GM21825 (cell line): ENCODE measurements around the gene BPIFB1.

ENCODE experiments used
- ATAC-seq: cut with Tn5 transposase; IDR thresholded peaks from one replicate; pipeline ENCODE4 v1.9.1; 2021; ENCODE audit warnings: mild to moderate bottlenecking, moderate library complexity; ENCODE audit not compliant: unreplicated experiment

The BPIFB1 gene

DNA sequence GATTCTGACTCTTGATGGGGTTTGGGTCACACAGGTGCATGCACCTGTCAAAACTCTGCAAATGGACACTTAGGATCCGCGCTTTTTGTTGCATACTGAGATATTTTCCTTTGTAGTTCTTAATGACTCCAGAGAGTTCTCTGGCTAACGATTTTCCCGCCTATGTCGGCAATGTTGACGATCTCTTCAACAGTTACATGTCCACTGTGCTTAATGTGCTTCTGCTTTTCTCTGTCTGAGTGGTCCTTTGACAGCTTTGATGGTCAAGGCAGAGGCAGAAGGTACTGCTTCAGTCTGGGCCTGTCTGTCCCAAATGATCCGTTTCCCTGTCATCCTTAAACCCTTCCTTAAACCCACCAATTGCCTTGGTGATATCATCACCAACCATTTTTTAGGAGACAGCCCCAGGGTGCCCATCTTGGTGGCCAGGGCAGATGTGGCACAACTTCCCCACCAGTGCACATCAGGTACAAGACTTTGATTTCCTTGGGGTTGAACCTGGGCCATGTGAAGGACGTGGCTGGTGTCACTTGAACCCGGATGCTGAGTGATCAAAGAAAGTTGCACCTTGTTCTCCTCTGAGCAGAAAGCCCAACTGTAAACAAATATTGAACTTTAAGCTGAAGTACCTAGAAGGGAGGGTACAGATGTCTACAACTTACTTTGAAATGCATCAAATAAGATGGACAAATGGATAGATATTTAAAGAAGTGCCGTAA, 10.7 kb upstream of the BPIFB1 start:
- no peak for ATAC-seq

DNA sequence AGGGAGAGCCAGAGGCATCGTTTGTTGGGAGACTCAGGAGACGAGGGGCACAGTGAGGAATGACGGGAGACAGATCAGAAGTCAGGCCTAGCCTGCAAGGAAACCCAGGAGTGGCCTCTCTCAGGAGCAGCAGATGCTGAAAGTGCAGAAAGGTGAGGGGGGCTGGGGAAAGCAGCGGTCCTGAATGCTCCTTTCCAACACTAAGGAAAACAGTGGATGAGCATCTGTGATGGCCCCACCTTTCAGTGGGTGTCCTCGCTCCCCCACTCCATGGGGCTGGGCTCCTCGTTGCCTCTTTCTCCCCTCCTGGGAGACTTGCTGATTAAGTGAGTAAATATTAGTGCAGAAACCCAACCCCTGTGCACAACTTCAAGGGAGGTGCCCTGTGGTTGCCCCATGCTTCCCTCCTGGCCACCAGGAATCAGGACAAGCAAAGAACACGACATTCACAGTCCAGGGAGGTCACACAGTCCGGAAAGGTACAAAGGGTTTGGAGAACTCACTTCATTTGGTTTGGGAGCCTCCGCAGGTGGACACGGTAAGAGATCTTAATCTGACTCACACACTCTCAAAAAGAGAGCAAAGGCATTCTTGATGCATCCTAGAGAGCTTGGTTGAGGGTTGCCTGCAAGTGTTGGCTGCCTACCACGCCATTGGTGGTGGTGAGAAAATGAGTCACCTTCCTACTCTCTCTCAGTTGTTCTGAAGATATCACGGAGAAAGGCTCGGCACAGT, 9.7 kb upstream of the BPIFB1 start:
- ATAC-seq, result no peak

DNA sequence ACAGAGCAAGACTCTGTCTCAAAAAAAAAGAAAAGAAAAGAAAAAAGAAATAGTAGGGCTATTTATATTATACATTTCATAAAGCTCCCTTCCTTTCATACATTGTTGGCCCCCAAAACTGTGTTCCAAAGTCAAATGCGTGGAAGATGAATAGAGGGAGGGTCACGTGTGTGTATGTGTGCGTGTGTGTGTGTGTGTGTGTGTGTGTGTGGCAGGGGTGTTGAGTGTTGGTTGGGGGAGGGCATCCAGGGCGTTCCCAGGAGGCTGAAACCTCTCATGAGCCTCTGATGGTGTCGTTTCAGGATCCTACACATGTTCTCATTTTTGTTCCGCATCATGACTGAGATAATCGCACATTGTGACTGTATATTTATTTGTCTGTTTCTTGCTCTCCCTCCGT, 7.8 kb upstream of the BPIFB1 start:
- ATAC-seq, result no peak

DNA sequence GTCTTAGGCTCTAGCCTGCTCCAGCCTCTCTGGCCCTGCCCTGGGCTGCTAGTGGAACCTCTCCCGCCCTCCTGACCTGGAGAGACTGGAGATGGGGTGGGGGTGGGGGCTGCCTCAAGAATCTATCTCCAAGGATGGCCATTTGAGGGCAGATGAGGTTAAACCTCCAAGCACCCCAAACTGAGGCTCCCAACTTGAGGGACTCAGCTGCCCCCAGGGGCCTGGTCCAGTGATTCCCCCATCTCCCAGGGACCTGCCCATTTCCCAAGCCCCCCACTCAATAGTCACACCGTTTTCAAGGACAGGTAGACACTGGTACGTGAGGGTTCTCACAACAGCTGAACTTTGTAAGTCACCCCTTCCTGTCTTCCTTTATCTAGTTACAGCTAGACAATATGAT, 7.1 kb upstream of the BPIFB1 start:
- ATAC-seq, result no peak

DNA sequence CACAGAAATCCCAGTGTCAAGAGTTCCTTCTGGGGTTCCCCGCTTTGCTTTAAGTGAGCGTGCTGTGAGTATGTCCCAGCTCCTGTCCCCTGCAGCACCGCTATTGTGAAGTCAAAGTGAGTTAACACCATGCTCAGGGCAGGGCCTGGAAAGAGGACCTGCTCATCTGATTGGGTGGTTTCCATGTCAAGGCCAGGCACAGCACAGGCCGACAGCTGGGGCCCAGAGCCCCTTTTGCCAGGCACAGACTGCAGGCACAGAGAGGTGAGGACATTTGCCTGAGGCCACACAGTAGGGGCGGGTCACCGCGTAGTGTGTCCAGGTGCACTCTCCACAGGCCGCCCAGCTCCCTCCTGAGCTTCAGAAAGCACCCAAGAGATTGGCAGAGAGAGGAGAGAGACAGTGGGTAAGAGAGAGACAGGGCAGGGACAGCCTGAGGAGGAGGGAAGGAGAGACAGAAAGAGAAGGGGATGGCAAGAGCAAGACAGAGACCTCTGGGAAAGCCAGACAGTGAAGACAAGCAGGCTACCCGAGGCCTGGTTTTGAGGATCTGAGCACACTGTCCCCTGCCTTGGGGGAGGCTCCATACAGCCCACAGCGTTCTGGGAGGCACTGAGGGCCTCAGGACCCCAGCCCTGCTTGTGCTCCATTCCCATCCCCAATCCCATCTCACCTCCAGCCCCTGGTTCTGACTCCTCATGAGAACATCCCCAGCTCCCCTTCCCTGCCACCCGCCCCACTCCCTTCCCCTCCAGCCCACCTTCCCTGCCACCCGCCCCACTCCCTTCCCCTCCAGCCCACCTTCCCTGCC, 6.5 kb upstream of the BPIFB1 start:
- ATAC-seq, result no peak

DNA sequence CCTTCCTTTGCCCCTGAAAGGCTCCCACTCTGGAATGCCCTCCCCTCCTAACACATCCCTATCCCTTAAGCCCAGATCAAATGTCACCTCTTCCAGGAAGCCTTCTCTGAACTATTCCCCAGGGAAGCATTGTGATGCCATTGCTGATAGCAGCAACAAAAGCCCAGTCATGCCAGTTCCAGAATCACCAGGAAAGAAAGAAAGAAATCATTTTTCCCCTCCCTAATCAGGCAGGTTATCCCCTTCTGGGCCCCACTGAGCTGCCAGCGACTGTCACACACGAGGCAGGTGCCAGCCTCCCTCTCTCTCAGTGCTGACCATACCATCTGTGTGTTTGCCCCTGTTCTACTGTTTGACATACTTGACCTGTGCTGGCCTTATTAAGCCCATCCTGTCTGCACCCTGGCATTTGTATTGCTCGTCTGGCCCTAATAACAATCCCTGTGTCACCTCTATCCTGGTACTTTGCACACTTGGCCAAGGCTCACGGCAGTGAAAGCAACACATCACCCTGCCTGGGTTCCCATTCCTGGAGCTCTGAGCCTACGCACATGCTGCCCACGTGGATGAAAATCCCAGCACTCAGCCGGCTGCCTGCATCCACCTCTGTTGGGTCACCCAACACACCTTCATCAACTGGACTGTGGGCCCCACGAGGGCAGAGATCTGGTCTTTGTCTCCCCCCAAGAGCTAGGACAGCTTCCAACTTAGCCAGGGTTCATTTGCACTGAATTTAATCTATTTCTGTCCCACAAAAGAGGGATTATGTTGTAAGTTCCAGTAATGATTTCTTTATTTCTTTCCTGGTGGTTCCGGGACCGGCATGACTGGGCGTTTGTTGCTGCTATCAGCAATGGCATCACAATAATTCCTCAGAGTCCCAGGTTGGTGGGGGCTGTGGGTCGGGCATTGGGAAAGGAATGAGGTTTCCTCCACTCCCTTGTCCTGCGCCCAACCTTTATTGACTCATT, 5.3 kb upstream of the BPIFB1 start:
- ATAC-seq, result no peak

DNA sequence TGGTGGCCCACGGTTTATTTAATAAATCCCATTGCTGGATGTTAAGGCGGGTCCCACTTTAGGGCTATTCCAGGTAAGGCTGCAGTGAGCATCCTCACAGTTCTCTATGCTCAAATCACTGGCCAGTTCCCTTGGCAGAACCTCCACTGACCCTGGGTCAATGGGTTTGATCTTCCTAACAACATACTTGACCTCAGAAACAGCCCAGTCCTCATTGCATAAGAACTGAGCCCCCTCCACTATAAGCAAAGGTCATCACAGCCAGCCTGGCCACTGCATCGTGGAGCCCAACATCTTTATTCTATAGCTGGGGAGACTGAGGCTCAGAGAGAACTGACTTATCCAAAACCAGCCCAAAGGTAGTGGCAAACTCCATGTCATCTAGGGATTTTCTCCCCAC, 4.3 kb upstream of the BPIFB1 start:
- no peak for ATAC-seq

DNA sequence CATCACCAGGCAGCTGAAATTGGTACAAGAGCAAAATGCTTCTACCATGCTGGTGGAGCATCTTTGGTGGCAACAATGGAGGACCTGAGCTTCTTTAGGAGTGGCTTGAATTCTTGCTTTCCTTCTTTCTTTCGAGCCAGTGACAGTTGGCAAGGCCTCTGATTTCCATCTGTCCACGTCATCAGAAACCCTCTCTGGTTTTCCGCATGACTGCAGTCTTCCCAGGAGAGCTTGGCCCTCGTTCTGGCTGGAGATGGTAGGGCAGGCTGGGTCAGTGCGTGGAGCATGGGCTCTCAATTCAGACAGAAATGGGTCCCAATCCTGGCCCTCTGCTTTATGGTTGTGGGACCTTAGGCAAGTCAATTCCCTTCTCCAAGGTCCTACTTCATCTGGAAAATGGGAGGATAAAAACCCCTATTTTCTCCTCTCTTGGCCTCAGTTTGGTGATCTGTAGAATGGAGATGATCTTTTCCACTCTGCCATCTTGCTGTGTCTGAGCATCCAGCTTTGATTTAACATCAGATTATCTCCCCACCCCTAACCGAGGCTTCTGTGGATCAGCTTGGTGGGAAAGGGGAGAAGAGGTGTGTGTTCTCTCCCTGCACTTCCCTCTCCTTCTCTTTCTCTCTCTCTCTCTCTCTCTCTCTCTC, 3.6 kb upstream of the BPIFB1 start:
- ATAC-seq, result no peak

DNA sequence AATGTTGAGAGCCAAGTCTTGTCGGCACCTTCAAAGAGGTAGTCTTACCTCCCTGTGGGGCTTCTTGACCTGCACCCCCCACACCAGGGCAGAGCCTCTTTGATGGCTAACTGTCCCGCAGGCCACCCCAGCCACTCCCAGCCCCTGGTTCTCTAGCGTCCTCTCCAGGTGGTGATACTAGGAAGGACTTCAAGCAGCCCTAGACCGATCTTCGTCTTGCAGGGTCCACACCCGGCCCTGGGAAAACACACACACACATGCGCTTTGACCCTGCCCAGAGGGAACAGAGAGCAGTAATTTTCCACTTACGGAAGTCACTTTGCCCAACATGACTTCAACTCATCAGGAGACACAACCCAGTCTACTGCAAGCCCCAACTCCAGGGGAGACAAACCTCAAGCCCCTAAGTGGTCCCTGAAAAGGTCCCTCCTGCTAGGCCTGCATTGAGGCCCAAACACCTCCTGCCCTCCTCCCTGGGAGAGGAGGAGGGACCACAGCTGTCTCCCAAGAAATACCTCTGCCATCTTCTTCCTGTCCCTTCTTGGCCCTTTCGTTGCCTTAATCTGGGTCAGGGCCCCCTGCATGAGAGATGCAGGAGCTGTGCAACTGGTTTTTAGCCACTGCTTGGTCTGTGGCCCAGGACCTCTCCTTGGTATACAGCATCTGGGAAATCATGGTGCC, 2.9 kb upstream of the BPIFB1 start:
- ATAC-seq, result no peak

DNA sequence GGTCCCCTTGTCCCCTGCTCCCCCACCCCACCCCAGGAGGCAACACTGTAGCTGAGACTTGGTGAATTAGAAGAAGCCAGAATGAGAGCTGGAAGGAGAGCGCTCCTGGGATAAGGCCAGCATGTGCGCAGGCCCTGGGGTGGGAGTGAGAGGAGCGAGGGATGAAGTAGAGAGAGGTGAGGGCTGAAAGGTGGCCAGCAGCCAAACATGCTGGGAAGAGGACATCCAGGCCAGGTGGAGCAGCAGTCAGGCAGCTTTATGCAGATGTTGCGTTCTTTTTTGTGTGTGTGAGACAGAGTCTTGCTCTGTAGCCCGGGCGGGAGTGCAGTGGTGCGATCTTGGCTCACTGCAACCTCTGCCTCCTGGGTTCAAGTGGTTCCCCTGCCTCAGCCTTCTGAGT, 2.2 kb upstream of the BPIFB1 start:
- ATAC-seq, result no peak

DNA sequence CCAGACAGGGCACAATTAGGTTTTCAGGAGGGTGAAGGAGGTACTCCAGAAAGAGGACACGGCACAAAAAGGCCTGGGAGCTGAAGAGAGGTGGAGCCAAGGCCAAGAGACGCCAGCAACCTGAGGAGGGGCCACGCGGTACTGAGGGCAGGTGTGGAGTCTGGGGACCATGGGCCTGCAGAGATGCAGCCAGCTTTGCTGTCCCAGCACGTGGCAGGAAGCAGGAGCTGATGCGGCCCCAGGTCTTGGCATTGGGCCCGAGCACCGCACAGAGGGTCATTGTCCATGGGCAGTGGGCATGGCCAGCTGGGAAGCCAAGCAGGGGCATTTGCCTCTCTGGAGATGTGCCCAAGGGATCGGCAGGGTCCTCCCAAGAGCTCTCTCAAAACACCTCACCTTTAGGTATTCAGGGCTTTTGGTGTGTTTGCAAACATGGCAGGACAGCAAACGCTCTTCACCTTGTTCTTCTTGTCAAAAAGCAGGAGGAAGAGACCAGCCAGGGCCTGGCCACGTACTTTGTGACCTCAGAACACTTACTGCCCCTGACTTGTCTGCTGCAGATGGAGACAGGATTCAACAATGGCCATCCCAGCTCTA, 1.4 kb upstream of the BPIFB1 start:
- no peak for ATAC-seq

DNA sequence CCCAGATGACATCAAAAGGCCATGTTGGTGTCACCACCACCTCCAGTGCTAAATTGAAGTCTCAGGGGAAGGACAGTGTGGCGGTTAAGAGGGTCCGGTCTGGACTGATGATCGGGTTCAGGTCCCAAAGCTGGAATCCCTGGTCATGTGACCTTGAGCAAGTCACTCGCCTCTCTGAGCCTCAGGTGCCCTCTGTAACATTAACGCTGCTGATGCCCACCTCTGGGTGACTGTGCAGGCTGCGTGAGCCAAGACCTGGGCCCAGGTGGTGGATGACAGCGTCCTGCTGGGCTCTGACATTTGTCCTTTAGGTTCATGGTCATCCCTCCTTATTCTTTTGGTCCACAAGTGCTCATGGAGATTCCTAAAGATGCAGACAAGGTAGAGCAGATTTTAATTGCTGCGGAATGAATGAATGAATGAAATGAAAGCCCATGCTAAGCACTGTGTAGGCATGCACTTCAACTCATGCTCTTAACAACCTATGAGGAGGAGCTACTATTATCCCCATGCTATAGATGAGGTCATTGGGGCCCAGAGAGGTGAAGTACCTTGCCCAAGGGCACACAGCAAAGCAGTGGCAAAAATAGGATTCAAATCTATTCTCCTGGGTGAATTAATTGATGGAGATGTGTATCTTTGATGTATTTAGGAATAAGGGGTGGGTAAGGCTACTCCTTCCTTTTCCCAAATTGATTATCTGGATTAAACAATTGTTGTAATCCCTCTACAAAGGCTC, 649 bp upstream of the BPIFB1 start:
- no peak for ATAC-seq

DNA sequence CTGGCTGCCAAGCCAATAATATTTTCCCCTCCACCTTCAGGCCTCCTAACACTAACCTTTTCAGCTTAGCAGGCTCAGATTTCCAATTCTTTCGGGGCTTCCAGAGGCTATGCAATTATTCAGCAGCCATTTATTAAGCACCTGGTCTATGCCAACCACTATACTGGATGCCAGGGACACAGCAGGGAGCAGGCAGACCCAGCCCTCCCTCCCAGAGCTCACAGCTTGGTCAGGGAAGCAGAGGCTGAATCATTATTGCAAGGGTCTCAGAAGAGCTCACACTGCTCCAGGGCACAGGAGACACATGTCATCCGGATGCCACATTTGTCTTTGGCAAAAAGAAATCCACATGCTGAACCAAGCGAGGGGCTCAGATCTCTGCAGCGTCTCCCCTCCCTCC, 1.3 kb downstream of the BPIFB1 start:
- ATAC-seq, result no peak

DNA sequence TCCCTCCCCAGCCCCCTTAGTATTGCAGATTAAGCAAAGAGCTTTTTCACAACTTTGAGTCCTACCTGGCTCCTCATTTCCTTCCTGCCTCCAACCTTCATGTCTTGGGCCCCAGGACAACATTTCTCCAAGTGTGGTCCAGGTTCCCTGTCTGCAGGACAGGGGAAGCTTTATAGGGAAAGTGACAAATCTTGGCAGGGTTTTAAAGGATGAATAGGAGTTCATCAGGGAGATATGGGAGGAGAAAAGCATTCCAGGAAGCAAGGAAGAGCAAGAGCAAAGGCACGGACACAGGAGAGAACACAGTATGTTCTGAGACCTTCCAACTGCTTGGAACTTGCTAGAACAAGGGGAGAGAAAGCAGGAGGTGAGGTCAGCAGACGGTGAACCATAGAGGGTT, 1.9 kb downstream of the BPIFB1 start:
- no peak for ATAC-seq

DNA sequence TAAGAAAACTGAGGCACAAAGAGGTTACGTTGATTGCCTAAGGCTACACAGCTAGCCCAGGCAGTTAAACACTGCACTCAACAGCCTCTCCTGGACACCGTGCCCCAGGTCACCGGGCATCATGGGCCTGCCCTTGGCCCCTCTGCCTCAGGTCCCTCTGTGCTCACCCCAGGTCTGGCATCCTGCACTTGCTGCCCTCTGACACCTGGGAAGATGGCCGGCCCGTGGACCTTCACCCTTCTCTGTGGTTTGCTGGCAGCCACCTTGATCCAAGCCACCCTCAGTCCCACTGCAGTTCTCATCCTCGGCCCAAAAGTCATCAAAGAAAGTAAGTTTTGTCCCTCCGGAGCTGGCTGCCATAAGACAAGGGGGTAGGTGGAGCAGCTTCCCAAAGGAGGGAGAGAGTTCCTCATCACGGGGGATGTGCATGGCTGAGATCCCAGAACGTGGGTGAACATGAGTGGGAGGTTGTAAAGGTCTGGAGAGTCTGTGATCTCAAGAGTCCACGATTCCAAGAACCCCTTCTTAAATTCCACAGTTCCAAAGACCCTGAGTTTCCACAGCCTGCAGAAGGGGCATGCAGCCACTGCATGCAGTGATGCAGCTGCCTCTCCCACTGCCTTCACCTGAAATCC, 3.0 kb downstream of the BPIFB1 start:
- no peak for ATAC-seq

DNA sequence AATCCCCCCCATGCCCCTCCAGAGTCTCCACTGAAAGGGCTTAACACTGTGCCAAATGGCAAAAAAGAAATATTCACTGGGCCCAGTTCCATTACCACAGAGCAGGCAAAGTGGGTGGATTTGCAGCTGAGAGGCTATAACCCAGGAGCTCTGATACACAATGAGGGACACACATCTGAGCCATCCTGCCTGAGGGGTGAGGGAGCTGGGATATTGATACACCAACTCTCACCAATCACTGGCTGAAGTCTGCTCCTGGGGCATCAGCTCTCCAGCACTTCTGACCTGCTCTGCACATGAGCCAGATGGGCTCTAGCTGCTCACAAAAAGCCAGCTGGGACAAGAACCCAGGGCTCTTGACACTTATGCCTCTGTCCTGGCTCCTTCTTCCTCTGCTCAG, 4.9 kb downstream of the BPIFB1 start:
- no peak for ATAC-seq

DNA sequence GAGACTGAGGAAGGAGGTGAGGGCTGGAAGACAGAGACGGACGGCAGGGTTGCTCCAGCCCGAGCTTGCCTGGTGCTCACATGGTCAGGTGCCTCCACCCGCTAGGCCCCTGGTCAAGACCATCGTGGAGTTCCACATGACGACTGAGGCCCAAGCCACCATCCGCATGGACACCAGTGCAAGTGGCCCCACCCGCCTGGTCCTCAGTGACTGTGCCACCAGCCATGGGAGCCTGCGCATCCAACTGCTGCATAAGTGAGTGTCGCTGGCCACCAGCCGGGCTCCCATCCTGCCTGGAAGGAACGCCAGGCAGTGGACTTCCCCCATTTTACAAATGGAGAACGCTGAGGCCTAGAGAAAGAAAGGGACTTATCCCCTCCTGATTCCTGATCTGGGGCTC, 7.8 kb downstream of the BPIFB1 start:
- ATAC-seq, result no peak

DNA sequence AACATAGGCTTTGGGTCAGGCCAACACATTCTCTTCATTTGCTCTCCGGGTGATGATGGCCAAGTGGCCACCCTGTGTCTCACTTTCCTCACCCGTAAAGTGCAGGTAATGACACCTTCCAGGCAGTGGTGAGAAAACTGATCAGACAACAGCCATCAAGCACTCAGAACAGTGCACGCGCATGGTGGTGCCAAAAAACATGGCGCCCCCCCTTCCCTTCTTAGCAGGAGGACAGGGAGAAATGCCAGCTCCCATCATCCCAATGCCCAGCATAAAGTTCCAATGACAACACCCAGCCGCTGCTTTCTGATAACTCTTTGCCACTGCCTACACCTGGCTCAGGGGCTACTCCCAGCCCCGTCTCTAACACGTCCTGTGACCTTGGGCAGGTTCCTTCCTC, 8.4 kb downstream of the BPIFB1 start:
- no peak for ATAC-seq
